LNCAP (cell line): ENCODE measurements around the gene LRBA.

Experiments
- TF ChIP-seq, protein P1 (sequence below): fragments of 450-650 bp; IDR thresholded peaks from 2 replicates; pipeline ENCODE4 v1.5.1; 2017; ENCODE audit warnings: mild to moderate bottlenecking

LRBA gene

DNA sequence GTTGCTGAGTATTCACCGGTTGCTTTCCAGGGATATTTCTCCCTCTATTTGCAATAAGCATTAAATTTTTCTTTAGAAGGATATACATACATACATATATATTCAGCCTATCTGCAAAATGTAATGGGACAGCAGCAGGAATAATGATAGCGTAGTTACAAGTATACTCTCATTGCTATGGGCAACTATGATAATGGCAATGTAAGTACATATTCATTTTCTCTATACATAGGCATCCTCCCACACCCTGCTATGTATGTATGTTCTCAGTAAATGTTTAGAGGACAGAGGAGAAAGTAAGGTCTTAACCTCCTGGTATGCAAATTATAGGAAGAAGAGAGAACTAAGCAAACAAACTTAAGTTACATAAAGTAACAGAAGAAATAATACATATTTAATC, 452.8 kb downstream of the LRBA start:
- TF ChIP-seq, protein P1, sequence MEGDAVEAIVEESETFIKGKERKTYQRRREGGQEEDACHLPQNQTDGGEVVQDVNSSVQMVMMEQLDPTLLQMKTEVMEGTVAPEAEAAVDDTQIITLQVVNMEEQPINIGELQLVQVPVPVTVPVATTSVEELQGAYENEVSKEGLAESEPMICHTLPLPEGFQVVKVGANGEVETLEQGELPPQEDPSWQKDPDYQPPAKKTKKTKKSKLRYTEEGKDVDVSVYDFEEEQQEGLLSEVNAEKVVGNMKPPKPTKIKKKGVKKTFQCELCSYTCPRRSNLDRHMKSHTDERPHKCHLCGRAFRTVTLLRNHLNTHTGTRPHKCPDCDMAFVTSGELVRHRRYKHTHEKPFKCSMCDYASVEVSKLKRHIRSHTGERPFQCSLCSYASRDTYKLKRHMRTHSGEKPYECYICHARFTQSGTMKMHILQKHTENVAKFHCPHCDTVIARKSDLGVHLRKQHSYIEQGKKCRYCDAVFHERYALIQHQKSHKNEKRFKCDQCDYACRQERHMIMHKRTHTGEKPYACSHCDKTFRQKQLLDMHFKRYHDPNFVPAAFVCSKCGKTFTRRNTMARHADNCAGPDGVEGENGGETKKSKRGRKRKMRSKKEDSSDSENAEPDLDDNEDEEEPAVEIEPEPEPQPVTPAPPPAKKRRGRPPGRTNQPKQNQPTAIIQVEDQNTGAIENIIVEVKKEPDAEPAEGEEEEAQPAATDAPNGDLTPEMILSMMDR = no peak

DNA sequence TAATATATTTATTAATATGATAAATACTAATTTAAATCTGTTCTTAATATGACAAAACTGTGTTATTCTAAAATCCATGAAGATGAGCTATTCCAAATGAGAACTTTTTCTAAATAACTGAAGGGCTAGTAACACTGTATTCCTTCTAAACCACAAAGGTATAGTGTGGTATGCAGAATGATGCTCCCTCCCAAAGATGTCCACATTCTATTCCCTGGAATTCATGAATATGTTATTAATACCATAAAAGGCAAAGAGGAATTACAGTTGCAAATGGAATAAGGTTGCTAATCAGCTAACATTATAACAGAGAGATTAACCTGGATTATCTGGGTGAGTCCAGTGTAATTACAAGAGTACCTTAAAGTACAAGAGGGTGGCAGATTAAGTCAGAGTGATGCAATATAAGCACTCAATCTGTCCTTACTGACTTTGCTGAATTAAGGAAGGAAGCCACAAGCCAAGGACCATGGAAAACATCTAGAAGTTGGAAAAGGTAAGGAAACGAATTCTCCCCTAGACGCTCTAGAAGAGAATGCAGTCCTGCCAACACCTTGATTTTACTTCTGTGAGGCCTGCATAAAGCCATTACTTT, 453.8 kb downstream of the LRBA start:
- TF ChIP-seq, protein P1 = no peak

DNA sequence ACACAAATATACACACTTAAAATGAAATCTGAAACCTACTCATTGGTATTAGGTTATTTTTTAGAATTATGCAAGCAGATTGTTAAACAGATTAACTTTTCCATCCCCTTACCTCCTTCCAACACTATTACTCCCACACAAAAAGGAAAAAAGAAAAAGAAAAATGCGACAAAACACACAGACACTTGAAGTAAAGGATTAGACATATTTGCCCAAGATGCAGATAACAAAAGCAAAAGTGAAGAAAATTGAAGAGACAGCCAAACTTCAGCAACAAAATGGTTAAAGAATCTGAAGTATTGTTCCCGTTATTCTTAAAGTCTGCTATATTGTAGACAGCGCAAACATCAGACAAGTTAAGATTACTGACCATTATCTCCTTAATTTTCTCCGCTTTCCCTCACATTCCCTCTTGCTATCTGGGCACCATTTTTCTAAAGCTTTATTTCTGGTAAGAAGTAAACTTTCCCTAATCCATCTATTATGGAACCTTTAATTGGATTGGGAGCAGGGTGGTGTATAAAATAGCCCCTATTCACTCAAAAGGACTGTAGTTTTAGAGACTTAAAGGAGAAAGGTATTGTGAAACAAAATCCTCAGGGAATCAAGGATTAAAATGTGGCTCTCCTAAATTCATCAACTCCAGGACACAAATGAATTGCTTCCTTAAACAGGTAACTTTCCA, 467.8 kb downstream of the LRBA start:
- TF ChIP-seq, protein P1 = no peak

DNA sequence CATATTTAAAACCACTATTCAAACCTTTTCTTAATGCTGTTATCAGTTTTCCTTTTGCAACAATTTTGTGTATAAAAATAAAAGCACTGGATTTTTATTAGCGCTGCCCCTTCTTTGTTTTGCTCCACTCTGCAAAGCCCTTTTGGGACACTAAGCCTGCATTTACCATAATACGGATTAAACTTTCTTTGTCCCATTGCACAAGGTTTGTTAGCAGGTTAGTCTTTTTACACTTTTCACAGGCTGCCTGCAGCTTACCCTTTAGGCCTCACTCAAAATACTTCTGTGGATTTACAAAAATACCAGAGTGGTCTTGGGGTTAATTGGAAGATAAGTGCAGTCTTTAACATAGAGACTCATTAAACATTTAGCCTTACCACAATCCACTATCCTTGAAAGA, 468.8 kb downstream of the LRBA start:
- TF ChIP-seq, protein P1 = no peak

DNA sequence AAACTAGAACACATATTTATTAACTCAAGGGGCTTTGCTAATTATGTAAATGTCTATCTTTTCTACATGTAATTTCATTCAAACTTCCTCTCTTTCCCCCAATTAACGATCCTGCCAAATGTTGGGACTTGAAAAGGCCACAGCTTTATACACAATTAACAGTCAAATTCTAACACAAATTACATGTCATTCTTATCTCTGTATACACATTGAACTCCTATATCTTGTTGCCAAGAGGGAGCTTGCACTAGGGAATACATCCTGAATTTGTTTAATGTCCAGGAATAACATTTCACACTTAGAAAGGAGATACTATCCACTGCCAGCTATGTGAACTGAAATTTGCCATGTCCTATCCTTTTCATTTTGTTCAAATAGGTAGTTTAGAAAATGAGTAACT, 472.0 kb downstream of the LRBA start:
- TF ChIP-seq, protein P1 = no peak

DNA sequence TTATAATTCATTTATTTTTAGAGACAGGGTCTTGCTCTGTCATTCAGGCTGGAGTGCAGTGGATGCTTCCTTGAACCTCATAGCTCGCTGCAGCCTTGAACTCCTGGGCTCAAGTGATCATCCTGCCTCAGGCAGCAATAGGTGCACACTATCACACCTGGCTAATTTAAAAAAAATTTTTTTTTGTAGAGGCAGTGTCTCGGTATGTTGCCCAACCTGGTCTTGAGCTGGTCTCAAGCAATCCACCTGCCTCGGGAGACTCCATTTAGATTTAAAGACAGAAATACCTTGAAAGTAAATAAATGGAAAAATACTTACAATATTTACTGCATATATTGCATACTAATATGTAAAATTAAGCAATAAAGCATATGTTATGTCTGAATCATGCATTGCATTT, 473.4 kb downstream of the LRBA start:
- TF ChIP-seq, protein P1 = no peak

DNA sequence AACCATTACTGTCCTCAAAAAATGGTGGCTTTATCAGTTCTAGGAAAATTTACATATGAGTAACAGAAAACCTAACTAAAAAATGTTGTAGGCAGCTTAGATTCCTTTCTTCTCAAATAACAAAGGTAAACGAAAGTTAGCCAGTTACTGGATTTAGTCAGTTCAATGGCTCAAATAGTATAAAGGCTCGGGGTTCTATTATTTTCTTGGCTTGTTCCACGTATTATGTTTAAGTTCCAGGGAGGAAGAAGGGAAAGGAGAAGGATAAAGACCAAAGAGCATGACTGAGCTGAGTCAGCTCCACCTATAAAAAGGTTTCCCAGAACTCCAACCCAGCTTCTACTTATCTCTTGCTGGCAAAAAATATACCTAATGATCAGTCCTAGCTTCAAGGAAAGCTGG, 474.1 kb downstream of the LRBA start:
- TF ChIP-seq, protein P1 = no peak
